Adrenal gland (tissue), 12 donors: ENCODE data around the gene SERPINB8. TPM values are rescaled to one million over a fixed set of nuclear protein-coding genes. Genes with fewer than 3 reads are reported as not detected.

Source experiments
- DNase-seq, 7 donors: peaks; one replicate each; pipeline ENCODE4 v3.0.0-alpha.2; 2019 to 2020
- H3K27ac ChIP-seq, 5 donors: fragments of 200-600 bp; sonication (generic) in 4 of 5; 1 replicate in 3 of 5; 2 replicates in 2 of 5; pipeline versions ENCODE4 v1.5.1 to v1.8.0; 2016 to 2020; ENCODE audit warnings: mild to moderate bottlenecking in 1 of 5
- H3K27me3 ChIP-seq: fragments of 200-600 bp; 2 replicates; pipeline ENCODE4 v1.8.0; 2021
- H3K36me3 ChIP-seq, 2 donors: fragments of 200-600 bp; replicated peaks in 1 of 2; 1 replicate in 1 of 2; 2 replicates in 1 of 2; pipeline versions ENCODE4 v1.5.1 to v1.8.0; 2018 to 2022
- H3K4me1 ChIP-seq, 2 donors: fragments of 200-600 bp; replicated peaks in 1 of 2; 1 replicate in 1 of 2; 2 replicates in 1 of 2; pipeline versions ENCODE4 v1.5.1 to v1.8.0; 2018 to 2021
- H3K4me3 ChIP-seq, 4 donors: fragments of 200-600 bp; sonication (generic) in 3 of 4; one replicate each; pipeline ENCODE4 v1.5.1; 2016 to 2018
- H3K9me3 ChIP-seq, 3 donors: fragments of 200-600 bp; sonication (generic) in 1 of 3; replicated peaks in 1 of 3; 1 replicate in 2 of 3; 2 replicates in 1 of 3; pipeline versions ENCODE4 v1.5.1 to v1.8.0; 2016 to 2021
- POLR2A ChIP-seq, 2 donors: fragments of 450-650 bp; IDR thresholded peaks; one replicate each; pipeline ENCODE4 v1.6.1; 2017; ENCODE audit warnings: antibody characterized with exemption in 2 of 2, mild to moderate bottlenecking in 2 of 2, moderate library complexity in 1 of 2
- WGBS, 4 donors: extraction: QIAGEN DNeasy Blood & Tissue Kit in 2 of 4; methylation state at CpG; one replicate each; pipeline versions ENCODE4 v1.1.5 to v1.1.7; 2013 to 2017; 5-methylcytosine and 5-hydroxymethylcytosine counted together
- intact Hi-C, 2 donors: fragments of 100-400 bp; cut with DNase I; formaldehyde crosslinking; loops; one replicate each; pipeline versions ENCODE4 v1.14.1 to v1.15.0; 2022 to 2023
- polyA plus RNA-seq, 3 donors: library from polyadenylated mRNA; stranded (reverse); fragments of 200-250 nt in 2 of 3; fragments of 350-450 nt in 1 of 3; fragmentation: Illumina TruSeq in 1 of 3; extraction: RNeasy Lipid Tissue Mini Kit (QIAGEN cat#74804) in 1 of 3; gene quantifications; one replicate each; pipeline ENCODE4 v1.2.3, GENCODE V29; 2013 to 2014
- total RNA-seq, 9 donors: library from RNA; depleted of rRNA in 4 of 9; stranded (reverse); fragments of >200 nt in 4 of 9; fragments of 120-200 nt in 1 of 9; fragmentation: NEBNext Ultra II Directional in 1 of 9; extraction: Animal tissue kit (Norgen Biotek cat#: 25700) in 1 of 9; gene quantifications; one replicate each; pipeline versions ENCODE4 v1.1.0 to v1.2.4, GENCODE V29; 2013 to 2023
- TF ChIP-seq, protein P1 (sequence below), 6 experiments: fragments of 450-650 bp in 4 of 6; fragments of 200-600 bp in 2 of 6; sonication (generic) in 1 of 6; IDR thresholded peaks; 1 replicate in 5 of 6; 2 replicates in 1 of 6; pipeline versions ENCODE4 v1.5.1 to v1.8.0; 2016 to 2021; ENCODE audit warnings: antibody characterized with exemption in 6 of 6, mild to moderate bottlenecking in 2 of 6, moderate library complexity in 1 of 6
- donor health status: healthy with polysubstance abuse.
- donor health status: Bipolar disorder and iron deficiency.
- donor health status: DM: yes; HTN: yes; CAD: no.
- donor health status: DM: no; HTN: no; CAD: no.
- donor health status: DM: no; HTN: no; CAD: no.
- donor health status: DM: yes; HTN: yes; CAD: no.

SERPINB8 gene
- total and polyA plus RNA-seq, 12 donors = 3.7 to 31.6 (median 10.7) TPM

DNA sequence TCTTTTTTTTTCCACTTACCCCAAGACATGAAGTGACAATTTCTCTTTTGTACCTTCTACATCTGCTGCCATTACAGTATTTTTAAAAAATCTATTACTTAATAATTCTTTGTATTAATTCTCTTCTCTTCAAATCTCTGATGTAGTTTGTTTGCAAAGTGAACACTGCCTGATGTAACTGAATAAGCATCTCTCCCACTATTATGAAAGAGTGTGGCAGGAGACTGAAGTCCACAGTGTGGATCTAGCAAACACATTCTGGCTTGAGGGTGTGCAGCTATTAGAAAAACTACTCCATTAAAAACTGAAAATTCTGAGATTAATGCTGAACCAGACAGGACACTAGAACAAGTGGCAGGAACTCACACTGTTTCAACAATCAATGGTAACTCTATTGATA, 5.0 kb upstream of the SERPINB8 start:
- Histone ChIP-seq H3K36me3 (no peaks in the 10 kb centered on the region), H3K9me3 (no peaks in the 10 kb centered on the region), H3K27me3 (no peaks in the 10 kb centered on the region), H3K27ac (no peak overlapping the region), H3K4me3 (no peak overlapping the region), H3K4me1 (peaks cover 6 to 16% of the 10 kb centered on the region in 2 donors)
- intact Hi-C loops = loop anchor here in 1 of 2 donors (2.0 kb wide), 1 partner anchor 14 kb away; no protein-coding TSS in a partner anchor
- TF ChIP-seq POLR2A (IDR thresholded peaks at IDR 0.05) = no peak
- TF ChIP-seq, protein P1, sequence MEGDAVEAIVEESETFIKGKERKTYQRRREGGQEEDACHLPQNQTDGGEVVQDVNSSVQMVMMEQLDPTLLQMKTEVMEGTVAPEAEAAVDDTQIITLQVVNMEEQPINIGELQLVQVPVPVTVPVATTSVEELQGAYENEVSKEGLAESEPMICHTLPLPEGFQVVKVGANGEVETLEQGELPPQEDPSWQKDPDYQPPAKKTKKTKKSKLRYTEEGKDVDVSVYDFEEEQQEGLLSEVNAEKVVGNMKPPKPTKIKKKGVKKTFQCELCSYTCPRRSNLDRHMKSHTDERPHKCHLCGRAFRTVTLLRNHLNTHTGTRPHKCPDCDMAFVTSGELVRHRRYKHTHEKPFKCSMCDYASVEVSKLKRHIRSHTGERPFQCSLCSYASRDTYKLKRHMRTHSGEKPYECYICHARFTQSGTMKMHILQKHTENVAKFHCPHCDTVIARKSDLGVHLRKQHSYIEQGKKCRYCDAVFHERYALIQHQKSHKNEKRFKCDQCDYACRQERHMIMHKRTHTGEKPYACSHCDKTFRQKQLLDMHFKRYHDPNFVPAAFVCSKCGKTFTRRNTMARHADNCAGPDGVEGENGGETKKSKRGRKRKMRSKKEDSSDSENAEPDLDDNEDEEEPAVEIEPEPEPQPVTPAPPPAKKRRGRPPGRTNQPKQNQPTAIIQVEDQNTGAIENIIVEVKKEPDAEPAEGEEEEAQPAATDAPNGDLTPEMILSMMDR (IDR thresholded peaks at IDR 0.05) = no peak
- no peak for DNase-seq

DNA sequence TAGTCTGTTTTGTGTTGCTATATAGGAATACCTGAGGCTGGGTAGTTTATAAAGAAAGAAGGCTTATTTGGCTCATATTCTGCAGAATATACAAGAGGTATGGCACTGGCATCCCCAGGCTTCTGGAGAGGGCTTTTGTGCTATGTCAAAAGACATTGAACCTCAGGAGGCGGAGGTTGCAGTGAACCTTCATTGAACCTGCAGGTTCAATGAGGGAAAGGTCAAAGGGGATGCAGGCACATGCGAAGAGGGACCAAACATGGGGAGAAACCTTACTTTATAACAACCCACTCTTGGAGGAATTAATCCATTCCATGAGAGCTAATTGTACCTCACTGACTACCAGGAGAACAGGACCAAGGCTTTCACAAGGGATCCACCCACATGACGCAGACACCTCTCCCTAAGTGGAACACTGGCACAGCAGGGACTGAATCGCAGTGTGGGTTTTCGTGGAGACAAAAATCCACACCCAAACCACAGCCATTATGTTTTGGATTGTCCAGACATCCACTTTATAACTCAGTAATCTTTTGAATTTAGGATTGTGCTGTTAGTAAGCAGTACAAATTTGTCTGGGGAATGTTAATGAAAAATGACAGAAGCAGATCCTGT, 4.1 kb upstream of the SERPINB8 start:
- intact Hi-C loops = loop anchor here in 1 of 2 donors (2.0 kb wide), 1 partner anchor 13 kb away; no protein-coding TSS in a partner anchor
- Histone ChIP-seq H3K27ac (no peak overlapping the region), H3K27me3 (no peaks in the 10 kb centered on the region), H3K9me3 (no peaks in the 10 kb centered on the region), H3K4me1 (peaks cover 6 to 16% of the 10 kb centered on the region in 2 donors), H3K36me3 (no peaks in the 10 kb centered on the region), H3K4me3 (no peak overlapping the region)
- DNase-seq = no peak
- WGBS, 4 donors = 73 to 84% (median 81%) methylated on average over 5 of the region's 5 CpGs
- TF ChIP-seq POLR2A (IDR thresholded peaks at IDR 0.05) = no peak
- TF ChIP-seq, protein P1 (IDR thresholded peaks at IDR 0.05) = no peak

DNA sequence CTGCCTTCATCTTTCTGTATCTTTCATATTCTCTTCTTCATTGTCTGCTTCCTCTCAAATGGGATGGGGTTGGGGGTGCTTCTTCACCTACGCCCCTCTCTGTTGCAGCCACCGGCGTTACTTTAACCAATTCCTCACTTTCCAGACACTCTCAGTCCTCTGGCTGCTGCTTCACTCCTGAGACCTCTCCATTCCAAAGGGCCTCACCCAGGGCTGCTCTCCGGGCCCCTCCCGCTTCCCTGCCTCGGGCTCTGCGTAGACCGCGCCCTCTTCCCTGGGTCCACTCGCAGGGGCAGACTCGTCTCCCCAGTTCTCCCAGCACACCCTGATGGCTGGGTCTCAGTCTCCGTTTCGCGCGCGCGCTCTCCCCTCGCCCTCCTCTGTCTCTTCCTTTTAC, 926 bp downstream of the SERPINB8 start:
- no peak for TF ChIP-seq POLR2A (IDR thresholded peaks at IDR 0.05)
- Histone ChIP-seq H3K4me3 (peak overlapping the region; percentile 31 to 83 (median 46)), H3K9me3 (no peaks in the 10 kb centered on the region), H3K27ac (peak overlapping the region; percentile 96 to 98 (median 97)), H3K27me3 (no peaks in the 10 kb centered on the region), H3K4me1 (peaks cover 6 to 24% of the 10 kb centered on the region in 2 donors), H3K36me3 (no peaks in the 10 kb centered on the region)
- intact Hi-C loops = no loop called here
- WGBS, 4 donors = 14 to 21% (median 18%) methylated on average over 18 of the region's 18 CpGs
- peak in 6 of 7 donors; percentile 36 to 73 (median 48) for DNase-seq

DNA sequence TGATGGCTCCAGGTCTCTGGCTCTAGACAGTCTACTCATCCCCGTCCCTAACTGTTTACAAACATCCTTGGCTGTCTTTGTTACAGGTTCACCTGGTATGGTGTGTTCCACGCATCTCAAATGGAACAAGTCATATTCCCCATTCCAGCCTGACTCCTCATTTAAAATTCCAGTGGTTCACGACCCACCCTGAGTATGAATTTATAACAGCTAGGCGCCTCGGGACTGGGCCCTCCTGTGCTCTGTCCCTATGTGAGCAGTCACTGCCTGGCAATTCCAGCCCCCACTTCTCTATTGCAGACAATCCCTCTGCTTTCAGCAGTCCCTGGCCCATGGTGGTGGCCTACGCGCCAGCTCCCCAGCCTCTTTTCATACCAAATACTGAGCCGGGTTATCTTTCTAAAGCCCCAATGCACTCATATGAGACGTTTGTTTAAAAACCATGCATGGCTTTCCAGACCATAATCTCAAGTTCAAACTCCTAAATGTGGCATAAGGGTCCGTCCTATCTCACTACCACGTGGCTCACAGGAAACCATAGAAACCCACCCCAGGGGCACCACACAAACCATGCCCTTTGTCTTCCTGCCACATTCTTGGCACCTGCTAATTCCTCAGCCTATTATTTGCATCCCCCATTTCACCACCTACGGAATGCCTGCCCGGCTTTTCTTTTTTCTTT, 1.6 kb downstream of the SERPINB8 start:
- peaks cover 6 to 24% of the 10 kb centered on the region in 2 donors for H3K4me1 ChIP-seq
- no peak for TF ChIP-seq POLR2A (IDR thresholded peaks at IDR 0.05)
- TF ChIP-seq, protein P1 (IDR thresholded peaks at IDR 0.05) = no peak

More for the DNA sequence above, 1.6 kb downstream of the SERPINB8 start:
- WGBS, 4 donors = 74 to 84% (median 80%) methylated on average over 13 of the region's 13 CpGs
- intact Hi-C loops = no loop called here
- no peak for DNase-seq
- peak overlapping the region in 4 of 5 donors; percentile 96 to 98 (median 97) for H3K27ac ChIP-seq
- peak overlapping the region in 1 of 4 donors; percentile 83 for H3K4me3 ChIP-seq
- H3K36me3 ChIP-seq = no peaks in the 10 kb centered on the region
- no peaks in the 10 kb centered on the region for H3K9me3 ChIP-seq
- H3K27me3 ChIP-seq = no peaks in the 10 kb centered on the region
